ENCODE results near the gene APOL4.

The APOL4 gene

GRCh38 chr22:36151006-36151595 is 50.5 kb downstream of the APOL4 start:
- DNase-seq = no peak

GRCh38 chr22:36149441-36149840 is 52.2 kb downstream of the APOL4 start:
- peak; percentile 82 for DNase-seq

GRCh38 chr22:36148411-36148810 is 53.2 kb downstream of the APOL4 start:
- no peak for DNase-seq

- DNase-seq = no peak
Observed at GRCh38 chr22:36147196-36147791, 54.3 kb downstream of the APOL4 start.

- no peak for DNase-seq
Observed at GRCh38 chr22:36145881-36146280, 55.7 kb downstream of the APOL4 start.

GRCh38 chr22:36144886-36145541 is 56.6 kb downstream of the APOL4 start:
- peak; percentile 69 for DNase-seq

GRCh38 chr22:36143956-36144355 is 57.7 kb downstream of the APOL4 start:
- DNase-seq = no peak

GRCh38 chr22:36143066-36143815 is 58.4 kb downstream of the APOL4 start:
- no peak for DNase-seq

- no peak for DNase-seq
Observed at GRCh38 chr22:36141481-36141880, 60.1 kb downstream of the APOL4 start.
